CD14-positive monocyte (primary cell): ENCODE results near the gene TSPAN7. TPM values are rescaled to one million over a fixed set of nuclear protein-coding genes. Genes with fewer than 3 reads are reported as not detected.

ENCODE experiments used
- DNase-seq, 3 donors: peaks; one replicate each; pipeline ENCODE4 v3.0.0-alpha.2; 2011 to 2022
- H2AFZ ChIP-seq: 2 replicates; pipeline ENCODE4 v1.6.0; 2012; ENCODE audit warnings: mild to moderate bottlenecking, low read depth, low read length, inconsistent platforms; ENCODE audit not compliant: insufficient read depth, poor library complexity, severe bottlenecking
- H3K27ac ChIP-seq, 2 donors: 1 replicate in 1 of 2; 2 replicates in 1 of 2; pipeline ENCODE4 v1.5.1; 2012 to 2013; ENCODE audit warnings: low read length in 2 of 2, control low read depth in 1 of 2, inconsistent platforms in 1 of 2, low read depth in 1 of 2, mild to moderate bottlenecking in 1 of 2
- H3K27me3 ChIP-seq, 2 donors: one replicate each; pipeline versions ENCODE4 v1.6.0 to v1.6.1; 2011 to 2013; ENCODE audit warnings: low read length in 2 of 2; ENCODE audit not compliant: control insufficient read depth in 2 of 2, insufficient read depth in 2 of 2
- H3K36me3 ChIP-seq, 2 donors: replicated peaks in 1 of 2; 1 replicate in 1 of 2; 2 replicates in 1 of 2; pipeline versions ENCODE4 v1.5.1 to v1.6.1; 2012 to 2013; ENCODE audit warnings: low read length in 2 of 2, control low read depth in 1 of 2, inconsistent platforms in 1 of 2, mild to moderate bottlenecking in 1 of 2; ENCODE audit not compliant: insufficient read depth in 2 of 2, control insufficient read depth in 1 of 2
- H3K4me1 ChIP-seq, 2 donors: 1 replicate in 1 of 2; 2 replicates in 1 of 2; pipeline versions ENCODE4 v1.5.1 to v1.6.1; 2012 to 2013; ENCODE audit warnings: low read length in 2 of 2, control low read depth in 1 of 2, inconsistent platforms in 1 of 2, mild to moderate bottlenecking in 1 of 2, moderate library complexity in 1 of 2; ENCODE audit not compliant: insufficient read depth in 2 of 2, control insufficient read depth in 1 of 2
- H3K4me2 ChIP-seq: replicated peaks from 2 replicates; pipeline ENCODE3; 2012; ENCODE audit warnings: low read length, moderate library complexity, mild to moderate bottlenecking; ENCODE audit not compliant: poor library complexity, severe bottlenecking; ENCODE audit errors: extremely low read depth
- H3K4me3 ChIP-seq, 3 experiments: fragments of 200-600 bp in 1 of 3; sonication (generic) in 1 of 3; replicated peaks in 1 of 3; 1 replicate in 2 of 3; 2 replicates in 1 of 3; pipeline ENCODE4 v1.5.1; 2011 to 2013; ENCODE audit warnings: low read length in 3 of 3, mild to moderate bottlenecking in 3 of 3, control low read depth in 2 of 3, low read depth in 2 of 3, inconsistent platforms in 1 of 3, moderate library complexity in 1 of 3
- H3K79me2 ChIP-seq: 2 replicates; pipeline ENCODE4 v1.6.0; 2012; ENCODE audit warnings: mild to moderate bottlenecking, control low read depth, inconsistent platforms, low read length, moderate library complexity; ENCODE audit not compliant: insufficient read depth
- H3K9ac ChIP-seq: 2 replicates; pipeline ENCODE4 v1.6.0; 2017; ENCODE audit warnings: low read length, mild to moderate bottlenecking; ENCODE audit not compliant: insufficient read depth, poor library complexity, severe bottlenecking
- H3K9me3 ChIP-seq, 2 donors: replicated peaks in 1 of 2; 1 replicate in 1 of 2; 2 replicates in 1 of 2; pipeline versions ENCODE4 v1.5.1 to v1.6.1; 2012 to 2013; ENCODE audit warnings: low read length in 2 of 2, control low read depth in 1 of 2; ENCODE audit not compliant: control insufficient read depth in 1 of 2, insufficient read depth in 1 of 2
- H4K20me1 ChIP-seq: 2 replicates; pipeline ENCODE4 v1.6.0; 2012; ENCODE audit warnings: mild to moderate bottlenecking, low read length, control low read depth, moderate library complexity; ENCODE audit not compliant: insufficient read depth
- H3K27ac Mint-ChIP-seq, 7 donors: one replicate each; pipeline ENCODE4 v1.8.0; 2020; ENCODE audit warnings: mild to moderate bottlenecking in 7 of 7, mixed read lengths in 7 of 7, moderate library complexity in 6 of 7, inconsistent platforms in 2 of 7
- H3K27me3 Mint-ChIP-seq, 3 donors: one replicate each; pipeline ENCODE4 v1.8.0; 2021 to 2022; ENCODE audit warnings: low read depth in 3 of 3, mild to moderate bottlenecking in 3 of 3, mixed read lengths in 3 of 3, moderate library complexity in 3 of 3, inconsistent platforms in 1 of 3
- H3K36me3 Mint-ChIP-seq, 2 donors: one replicate each; pipeline ENCODE4 v1.8.0; 2020; ENCODE audit warnings: mixed read lengths in 2 of 2, inconsistent platforms in 1 of 2, mild to moderate bottlenecking in 1 of 2
- H3K4me1 Mint-ChIP-seq: one replicate; pipeline ENCODE4 v1.8.0; 2020; ENCODE audit warnings: mild to moderate bottlenecking, mixed read lengths
- H3K4me3 Mint-ChIP-seq, 2 donors: one replicate each; pipeline ENCODE4 v1.8.0; 2020; ENCODE audit warnings: mild to moderate bottlenecking in 2 of 2, mixed read lengths in 2 of 2, moderate library complexity in 1 of 2
- H3K9me3 Mint-ChIP-seq, 7 donors: one replicate each; pipeline ENCODE4 v1.8.0; 2020 to 2022; ENCODE audit warnings: mixed read lengths in 7 of 7, mild to moderate bottlenecking in 6 of 7, moderate library complexity in 6 of 7, inconsistent platforms in 2 of 7
- CTCF ChIP-seq: fragments of 200-600 bp; IDR thresholded peaks from one replicate; pipeline ENCODE4 v1.8.0; 2022; ENCODE audit warnings: antibody characterized with exemption, mild to moderate bottlenecking
- WGBS: methylation state at CpG from one replicate; pipeline ENCODE4 v1.1.5; 2013; ENCODE audit warnings: missing lambda C conversion rate; ENCODE audit not compliant: insufficient coverage; 5-methylcytosine and 5-hydroxymethylcytosine counted together
- intact Hi-C, 2 donors: fragments of 100-400 bp; cut with micrococcal nuclease; formaldehyde crosslinking; loops; one replicate each; pipeline versions ENCODE4 v1.15.0 to v1.15.1; 2023
- polyA plus RNA-seq, 3 donors: library from polyadenylated mRNA; depleted of rRNA in 1 of 3; unstranded in 2 of 3; stranded (reverse) in 1 of 3; fragments of 300-500 nt in 2 of 3; fragments of >200 nt in 1 of 3; fragmentation: Illumina TruSeq in 2 of 3; gene quantifications; 1 replicate in 2 of 3; 2 replicates in 1 of 3; pipeline ENCODE4 v1.2.3, GENCODE V29; 2012 to 2021

TSPAN7 gene
- polyA plus RNA-seq, 3 donors: not detected

- Histone ChIP-seq H4K20me1 (no peaks in the 10 kb centered on the region), H3K27me3 (no peaks in the 10 kb centered on the region), H3K4me2 (no peak overlapping the region), H3K4me1 (no peaks in the 10 kb centered on the region), H3K36me3 (no peaks in the 10 kb centered on the region), H2AFZ (no peak overlapping the region), H3K79me2 (no peaks in the 10 kb centered on the region), H3K9ac (no peak overlapping the region), H3K4me3 (no peak overlapping the region), H3K27ac (no peak overlapping the region), H3K9me3 (no peaks in the 10 kb centered on the region)
- TF ChIP-seq CTCF: no peak
- H3K4me3 Mint-ChIP-seq: no peak overlapping the region
- WGBS: no CpG with 5 or more reads among the region's 2 CpGs
- DNase-seq: no peak
- intact Hi-C loops: no loop called here
- H3K4me1 Mint-ChIP-seq: peaks cover 9% of the 10 kb centered on the region
- no peak overlapping the region for H3K27ac Mint-ChIP-seq
- H3K9me3 Mint-ChIP-seq: no peaks in the 10 kb centered on the region
- no peaks in the 10 kb centered on the region for H3K36me3 Mint-ChIP-seq
- peaks cover 0 to 8% (median 0%) of the 10 kb centered on the region in 3 donors for H3K27me3 Mint-ChIP-seq
Observed at GRCh38 chrX:38634665-38635064, 73.3 kb downstream of the TSPAN7 start.

GRCh38 chrX:38636949-38637819, 75.8 kb downstream of the TSPAN7 start:
- Mint-ChIP-seq H3K4me1 (peaks cover 7% of the 10 kb centered on the region), H3K27ac (no peak overlapping the region), H3K9me3 (no peaks in the 10 kb centered on the region), H3K27me3 (peaks cover 0 to 7% (median 0%) of the 10 kb centered on the region in 3 donors), H3K4me3 (no peak overlapping the region), H3K36me3 (no peaks in the 10 kb centered on the region)
- no peak overlapping the region for H3K4me3 ChIP-seq
- no peak overlapping the region for H3K4me2 ChIP-seq
- no peak overlapping the region for H2AFZ ChIP-seq
- H3K9ac ChIP-seq: no peak overlapping the region
- H3K27ac ChIP-seq: no peak overlapping the region
- WGBS: no CpG with 5 or more reads among the region's 8 CpGs
- no peak for TF ChIP-seq CTCF
- no peaks in the 10 kb centered on the region for H4K20me1 ChIP-seq
- no peaks in the 10 kb centered on the region for H3K36me3 ChIP-seq
- no peak for DNase-seq
- intact Hi-C loops: no loop called here
- H3K27me3 ChIP-seq: no peaks in the 10 kb centered on the region
- no peaks in the 10 kb centered on the region for H3K9me3 ChIP-seq
- no peaks in the 10 kb centered on the region for H3K4me1 ChIP-seq
- no peaks in the 10 kb centered on the region for H3K79me2 ChIP-seq
